Central memory CD8-positive, alpha-beta T cell (primary cell): ENCODE measurements around the gene TRIM31.

Experiments used
- ATAC-seq: fragments of 150-1000 bp; cut with Tn5 transposase; replicated peaks from 2 replicates; pipeline ENCODE4 v1.10.0; 2022; ENCODE audit warnings: mild to moderate bottlenecking, moderate FRiP score, moderate number of reproducible peaks; ENCODE audit not compliant: poor library complexity, severe bottlenecking; ENCODE audit errors: extremely low read depth
- DNase-seq, 2 donors: peaks; one replicate each; pipeline ENCODE4 v3.0.0; 2021; ENCODE audit warnings: low spot score in 2 of 2
- H3K27ac Mint-ChIP-seq: one replicate; pipeline ENCODE4 v1.8.0; 2022; ENCODE audit warnings: low read depth, mild to moderate bottlenecking, moderate library complexity, mixed read lengths
- H3K27me3 Mint-ChIP-seq: one replicate; pipeline ENCODE4 v1.8.0; 2022; ENCODE audit warnings: mixed read lengths
- H3K36me3 Mint-ChIP-seq: one replicate; pipeline ENCODE4 v1.8.0; 2022; ENCODE audit warnings: mild to moderate bottlenecking, moderate library complexity, mixed read lengths; ENCODE audit not compliant: insufficient read depth
- H3K4me1 Mint-ChIP-seq: one replicate; pipeline ENCODE4 v1.8.0; 2022; ENCODE audit warnings: mixed read lengths
- H3K4me3 Mint-ChIP-seq: one replicate; pipeline ENCODE4 v1.8.0; 2022; ENCODE audit warnings: mild to moderate bottlenecking, moderate library complexity, mixed read lengths
- H3K9me3 Mint-ChIP-seq: one replicate; pipeline ENCODE4 v1.8.0; 2022; ENCODE audit warnings: mixed read lengths

The TRIM31 gene

DNA sequence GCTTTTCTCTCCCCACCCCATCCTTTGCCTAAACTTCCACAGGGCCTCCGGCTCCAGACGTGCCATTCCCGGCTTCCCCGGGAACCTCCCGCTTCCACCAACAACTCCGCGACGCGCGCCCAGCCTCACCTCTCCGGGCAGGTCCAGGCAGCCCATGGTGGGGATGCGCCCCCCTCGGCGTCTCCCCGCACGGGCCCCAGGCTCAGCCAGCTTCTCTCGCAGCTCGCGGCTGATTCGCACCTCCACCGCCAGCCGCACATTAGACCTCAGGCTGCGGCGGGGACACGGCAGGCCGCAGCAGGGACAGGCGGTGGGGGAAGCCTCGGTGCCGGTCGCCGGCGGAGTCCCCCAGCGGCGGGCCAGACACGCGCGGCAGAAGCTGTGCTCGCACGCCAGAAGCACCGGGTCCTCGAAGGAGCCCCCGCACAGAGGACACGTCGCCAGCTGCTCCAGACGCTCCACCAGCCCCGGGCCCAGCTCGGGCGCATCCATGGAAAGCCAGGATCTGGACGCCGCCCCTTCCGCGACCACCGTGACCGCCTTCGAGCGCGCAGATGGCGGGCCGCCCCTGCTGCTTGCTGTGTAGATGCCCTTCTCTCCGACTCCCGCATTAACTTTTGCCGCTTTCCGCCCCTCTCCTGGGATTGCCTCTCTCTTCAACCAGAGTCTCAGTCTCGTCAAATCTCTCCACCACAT lies 37.6 kb downstream of the TRIM31 start, which contains the start of gene RNF39:
TSS of gene RNF39 (minus strand) at position 676 of the 696 bp plus-strand sequence. CDS start at position 492, 184 bp downstream.
- peaks cover 54% of the 10 kb centered on the region for H3K27me3 Mint-ChIP-seq
- no peak within 1 kb of the TSS for H3K27ac Mint-ChIP-seq
- H3K36me3 Mint-ChIP-seq = peaks cover 4% of the 10 kb centered on the region
- DNase-seq = no peak
- peak within 1 kb of the TSS; percentile 60 for H3K4me3 Mint-ChIP-seq
- no peaks in the 10 kb centered on the region for H3K9me3 Mint-ChIP-seq
- H3K4me1 Mint-ChIP-seq = peaks cover 47% of the 10 kb centered on the region
- ATAC-seq = peak; percentile 11

DNA sequence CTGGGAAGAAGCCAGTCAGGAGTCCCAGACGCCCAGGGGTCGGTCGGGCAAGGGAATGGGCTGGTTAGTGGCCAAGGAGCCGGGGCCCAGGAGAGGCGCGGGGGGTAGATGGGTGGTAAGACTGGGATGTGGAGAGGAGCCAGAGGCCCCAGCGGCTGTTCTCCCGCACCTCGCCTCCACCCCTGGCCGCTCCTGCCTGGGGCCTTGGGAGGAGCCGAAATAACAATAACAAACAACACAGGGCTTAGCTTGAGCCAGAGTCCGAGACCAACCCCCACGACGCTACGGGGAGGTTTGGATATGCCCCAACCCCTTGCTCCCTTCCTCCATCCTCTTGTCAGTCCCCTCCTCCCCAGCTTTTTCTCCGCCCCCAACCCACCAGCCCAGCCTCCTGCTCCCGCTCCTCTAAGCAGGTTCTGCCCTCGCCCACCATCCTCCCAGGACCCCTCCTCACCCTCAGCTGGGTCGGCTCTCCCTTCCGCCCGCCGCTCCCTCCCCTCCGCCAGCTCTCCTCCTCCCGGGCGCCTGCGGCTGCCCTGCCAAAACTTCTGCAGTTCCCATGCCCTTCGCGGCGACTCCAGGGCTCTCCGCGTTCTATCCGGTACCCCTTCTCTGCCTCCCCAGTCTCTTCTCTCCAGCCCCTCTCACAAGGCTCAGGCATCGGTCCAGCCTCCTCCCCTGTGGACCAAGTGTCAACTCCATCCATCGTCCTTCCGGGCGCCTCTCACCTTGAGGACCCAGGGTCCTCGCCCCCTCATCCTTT lies 38.4 kb downstream of the TRIM31 start:
- Mint-ChIP-seq H3K36me3 (peaks cover 9% of the 10 kb centered on the region), H3K27me3 (peaks cover 59% of the 10 kb centered on the region), H3K27ac (no peak overlapping the region), H3K4me3 (peak overlapping the region; percentile 60), H3K4me1 (peaks cover 51% of the 10 kb centered on the region), H3K9me3 (no peaks in the 10 kb centered on the region)
- no peak for ATAC-seq
- DNase-seq = no peak

DNA sequence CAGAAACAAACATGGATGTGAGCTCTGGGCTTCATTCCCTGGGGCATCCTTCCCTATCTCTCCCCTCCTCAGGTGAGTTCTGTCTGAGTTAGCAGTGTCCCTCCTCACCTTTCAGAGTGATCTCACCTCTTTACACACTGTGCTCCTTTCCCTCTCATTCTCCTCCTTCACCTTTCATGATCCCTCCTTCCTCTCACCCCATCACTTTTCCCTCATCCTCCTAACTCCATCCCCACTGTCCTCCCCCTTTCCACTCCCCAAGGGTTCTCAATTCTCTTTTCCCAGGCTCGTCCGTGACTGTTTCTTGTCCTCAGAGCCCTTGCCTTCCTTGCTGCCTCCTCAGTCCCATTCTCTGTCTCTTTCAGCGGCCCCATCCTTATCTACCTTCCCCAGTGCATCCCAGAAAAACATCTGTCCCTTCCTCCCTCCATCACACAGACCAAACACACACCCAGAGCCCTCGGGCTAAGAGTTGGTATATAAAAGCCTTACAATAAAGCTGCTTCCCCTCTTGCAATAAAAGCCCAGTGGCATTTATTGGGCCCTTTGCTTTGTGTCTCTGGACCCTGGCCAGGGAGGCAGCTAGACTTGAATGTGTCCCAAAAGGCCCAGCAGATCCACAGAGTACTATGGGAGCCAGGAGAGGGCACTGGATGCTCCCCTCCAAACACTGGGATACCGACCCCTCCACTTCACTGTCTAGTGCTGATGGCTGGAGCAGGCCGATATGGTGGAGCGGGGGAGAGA lies 39.2 kb downstream of the TRIM31 start:
- ATAC-seq (no peak), DNase-seq (no peak)
- Mint-ChIP-seq H3K36me3 (peaks cover 18% of the 10 kb centered on the region), H3K9me3 (no peaks in the 10 kb centered on the region), H3K4me3 (no peak overlapping the region), H3K27ac (no peak overlapping the region), H3K27me3 (peaks cover 59% of the 10 kb centered on the region), H3K4me1 (peaks cover 52% of the 10 kb centered on the region)

DNA sequence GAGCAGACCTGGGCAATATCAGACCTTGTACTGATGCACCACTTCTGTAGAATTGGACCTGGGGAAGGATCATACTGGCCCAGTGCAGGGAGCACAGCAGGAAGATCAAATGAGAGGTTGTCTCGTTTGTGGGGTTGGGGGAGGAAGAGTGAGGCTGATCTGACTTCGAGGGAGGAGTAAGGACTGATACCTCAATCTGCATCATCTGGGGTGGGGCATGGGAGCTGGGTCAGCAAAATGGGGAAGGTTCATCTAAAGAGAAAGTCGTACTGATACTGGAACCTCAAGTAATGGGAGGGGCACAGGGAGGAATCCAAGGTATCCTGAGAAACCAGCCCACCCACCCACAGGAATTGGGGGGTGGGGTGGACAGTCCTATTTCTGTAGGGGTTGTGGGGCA lies 41.0 kb downstream of the TRIM31 start:
- ATAC-seq (no peak), DNase-seq (no peak)
- no peak overlapping the region for H3K4me3 Mint-ChIP-seq
- peaks cover 55% of the 10 kb centered on the region for H3K4me1 Mint-ChIP-seq
- H3K36me3 Mint-ChIP-seq = peaks cover 24% of the 10 kb centered on the region
- H3K27ac Mint-ChIP-seq = peak overlapping the region; percentile 10
- peaks cover 59% of the 10 kb centered on the region for H3K27me3 Mint-ChIP-seq
- no peaks in the 10 kb centered on the region for H3K9me3 Mint-ChIP-seq

DNA sequence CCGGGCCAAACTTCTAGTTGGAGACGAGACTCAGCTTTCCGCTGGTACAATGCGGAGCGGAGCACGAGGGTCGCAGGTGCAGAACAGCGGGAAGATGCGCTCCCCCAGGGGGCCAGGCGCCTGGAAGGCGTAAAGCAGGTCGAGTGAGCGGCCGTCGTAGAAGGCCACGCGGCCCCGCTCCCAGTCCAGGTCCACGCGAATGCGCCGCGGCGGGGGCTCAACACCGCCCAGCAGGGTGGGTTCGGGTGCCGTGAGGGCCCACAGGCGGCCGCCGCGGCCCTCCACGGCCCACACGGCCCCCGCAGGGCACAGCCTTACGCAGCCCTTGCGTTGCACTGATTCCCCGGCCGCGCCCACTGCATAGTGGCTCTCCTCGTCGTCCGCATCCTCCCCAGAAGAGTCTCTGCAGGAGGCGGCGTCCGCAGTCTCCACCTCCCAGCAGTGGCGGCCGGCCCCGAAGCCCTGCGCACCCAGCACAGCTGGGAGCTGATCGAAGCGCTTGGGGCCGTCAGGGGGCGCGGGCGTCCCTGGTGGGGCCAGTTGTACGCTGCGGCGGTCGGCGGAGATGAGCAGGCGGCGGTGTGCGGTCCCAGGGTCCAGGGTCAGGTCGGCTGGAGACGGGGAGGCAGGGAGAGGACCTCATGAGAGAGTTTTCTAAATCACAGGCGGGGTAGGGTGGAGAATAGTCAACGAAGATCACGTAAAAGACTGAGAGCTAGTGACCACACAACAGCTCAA lies 41.6 kb downstream of the TRIM31 start:
- peaks cover 58% of the 10 kb centered on the region for H3K27me3 Mint-ChIP-seq
- peaks cover 28% of the 10 kb centered on the region for H3K36me3 Mint-ChIP-seq
- ATAC-seq = no peak
- peaks cover 55% of the 10 kb centered on the region for H3K4me1 Mint-ChIP-seq
- H3K27ac Mint-ChIP-seq = no peak overlapping the region
- no peaks in the 10 kb centered on the region for H3K9me3 Mint-ChIP-seq
- no peak for DNase-seq
- peak overlapping the region; percentile 40 for H3K4me3 Mint-ChIP-seq

DNA sequence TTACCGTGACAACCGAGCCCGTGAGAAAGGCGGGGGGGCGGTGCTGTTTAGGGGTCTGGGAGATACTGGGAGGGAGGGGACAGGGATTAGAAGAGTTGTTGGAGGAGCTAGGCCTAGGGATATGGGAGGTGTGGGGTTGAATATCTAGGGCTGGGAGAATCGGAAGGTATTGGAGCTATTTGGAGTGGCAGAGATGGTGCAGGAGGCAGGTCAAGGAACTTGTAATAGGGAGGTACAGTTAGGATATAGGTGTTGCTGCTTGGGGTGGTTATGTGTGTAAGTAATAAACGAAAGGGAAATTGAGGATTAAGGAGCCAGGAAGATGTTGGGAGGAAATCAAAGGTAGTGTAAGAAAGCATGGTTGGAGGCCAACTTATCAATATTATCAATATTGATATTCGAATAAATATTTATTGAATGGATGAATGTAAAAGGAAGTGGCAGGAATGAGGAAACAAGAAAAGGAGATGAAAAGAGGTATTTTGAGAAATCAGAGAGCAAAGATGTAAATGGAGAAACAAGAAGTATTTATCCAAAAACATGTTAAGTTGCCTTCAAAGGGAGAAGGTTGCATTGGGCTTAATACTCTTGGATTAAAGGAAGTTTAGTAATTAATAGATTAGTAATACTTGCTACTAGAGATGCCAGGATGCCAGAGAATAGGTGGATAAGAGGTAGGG lies 45.3 kb downstream of the TRIM31 start:
- H3K27me3 Mint-ChIP-seq = peaks cover 25% of the 10 kb centered on the region
- peak overlapping the region; percentile 97 for H3K27ac Mint-ChIP-seq
- DNase-seq (no peak), ATAC-seq (no peak)
- H3K4me3 Mint-ChIP-seq = peak overlapping the region; percentile 89
- H3K9me3 Mint-ChIP-seq = no peaks in the 10 kb centered on the region
- peaks cover 37% of the 10 kb centered on the region for H3K36me3 Mint-ChIP-seq
- H3K4me1 Mint-ChIP-seq = peaks cover 52% of the 10 kb centered on the region

DNA sequence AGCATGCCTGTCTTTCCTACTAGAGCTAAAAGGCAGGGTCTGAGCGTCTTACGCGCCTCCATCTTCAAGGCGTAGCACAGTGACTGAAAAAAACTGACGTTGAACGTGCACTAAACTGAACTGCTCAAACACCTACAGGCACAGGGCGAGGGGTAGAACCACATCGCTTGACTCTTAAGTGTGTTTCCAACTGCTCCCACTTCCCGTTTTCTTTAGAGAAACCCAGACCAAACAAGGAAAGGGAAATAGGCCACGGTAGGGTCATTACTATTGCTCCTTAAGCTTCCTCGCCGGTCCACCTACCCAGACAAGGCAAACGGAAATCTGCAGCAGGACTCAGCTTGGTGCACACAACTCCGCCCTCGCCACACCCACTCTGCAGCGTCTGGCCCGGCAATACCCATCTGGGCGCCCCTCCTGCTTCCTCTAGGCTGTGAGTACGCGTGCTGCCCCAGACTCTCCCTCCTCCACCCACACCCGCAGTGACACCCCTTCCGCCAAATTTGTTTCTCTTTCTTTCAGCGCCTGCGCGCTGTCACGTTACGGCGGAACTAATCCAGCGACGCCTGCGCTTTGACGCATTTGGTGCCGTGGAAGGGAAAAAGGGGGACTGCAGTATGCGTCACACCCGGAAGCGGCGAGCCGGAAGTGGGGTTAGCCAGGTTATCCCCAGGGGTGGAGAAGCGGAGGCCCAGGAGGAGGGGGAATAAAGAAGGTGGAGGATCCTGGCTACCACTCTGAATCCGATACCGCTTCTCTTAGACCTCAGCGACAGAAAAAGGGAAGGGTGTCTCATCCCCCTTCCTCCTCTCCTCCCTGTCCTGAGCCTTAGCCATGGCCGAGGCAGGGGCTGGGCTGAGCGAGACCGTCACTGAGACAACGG lies 46.1 kb downstream of the TRIM31 start, which contains the start of gene PPP1R11:
TSS of gene PPP1R11 (plus strand) at position 622 of the 883 bp plus-strand sequence. CDS start at position 835, 213 bp downstream.
- no peaks in the 10 kb centered on the region for H3K9me3 Mint-ChIP-seq
- DNase-seq (peak; percentile 97 to 99), ATAC-seq (peak; percentile 99)
- H3K4me3 Mint-ChIP-seq = peak within 1 kb of the TSS; percentile 89
- H3K27me3 Mint-ChIP-seq = peaks cover 18% of the 10 kb centered on the region
- H3K27ac Mint-ChIP-seq = peak within 1 kb of the TSS; percentile 97
- H3K36me3 Mint-ChIP-seq = peaks cover 40% of the 10 kb centered on the region
- H3K4me1 Mint-ChIP-seq = peaks cover 50% of the 10 kb centered on the region

DNA sequence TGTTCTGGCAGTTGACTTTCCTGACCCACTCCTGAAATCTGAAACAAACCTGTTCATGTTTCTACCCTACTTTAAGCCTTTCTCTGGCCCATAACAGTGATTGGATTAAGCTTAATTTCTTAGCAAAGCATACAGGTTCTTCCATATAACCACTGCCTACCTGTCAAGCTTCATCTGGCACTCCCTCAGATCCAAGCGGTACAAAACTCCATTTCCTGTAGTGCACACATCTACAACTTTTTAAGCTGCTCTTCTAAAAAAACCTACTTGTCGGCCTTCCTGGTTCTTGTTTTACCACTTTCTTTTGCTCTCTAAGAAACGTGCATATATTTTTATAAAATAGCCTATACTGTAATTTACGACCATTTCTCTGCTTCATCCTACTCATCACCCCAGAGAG lies 46.8 kb downstream of the TRIM31 start:
- Mint-ChIP-seq H3K27ac (peak overlapping the region; percentile 97), H3K4me1 (peaks cover 53% of the 10 kb centered on the region)

DNA sequence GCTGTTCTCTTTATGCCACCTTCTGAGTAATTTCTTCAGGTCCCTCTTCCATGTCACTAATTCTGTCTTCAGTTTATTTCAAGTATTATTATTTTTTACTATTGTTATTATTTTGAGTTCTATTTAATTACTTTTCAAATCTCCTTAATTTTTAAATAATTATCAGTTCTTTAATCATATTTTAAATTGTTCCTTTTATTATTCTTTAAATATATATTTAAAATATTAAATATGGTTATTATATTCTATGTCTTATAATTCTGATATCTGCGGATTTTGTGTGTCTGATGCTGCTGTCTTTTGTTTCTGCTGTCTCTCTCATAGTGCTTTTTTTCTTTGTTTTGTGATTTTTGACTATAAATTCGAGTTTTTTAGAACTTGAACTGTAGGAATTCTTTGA lies 49.6 kb downstream of the TRIM31 start:
- peaks cover 43% of the 10 kb centered on the region for H3K4me1 Mint-ChIP-seq
- peak overlapping the region; percentile 65 for H3K27ac Mint-ChIP-seq
- DNase-seq (no peak), ATAC-seq (no peak)
- no peaks in the 10 kb centered on the region for H3K9me3 Mint-ChIP-seq
- no peaks in the 10 kb centered on the region for H3K27me3 Mint-ChIP-seq
- H3K36me3 Mint-ChIP-seq = peaks cover 38% of the 10 kb centered on the region
- H3K4me3 Mint-ChIP-seq = peak overlapping the region; percentile 30

More for the DNA sequence above, 46.8 kb downstream of the TRIM31 start:
- peaks cover 48% of the 10 kb centered on the region for H3K36me3 Mint-ChIP-seq
- H3K9me3 Mint-ChIP-seq = no peaks in the 10 kb centered on the region
- ATAC-seq = no peak
- peak overlapping the region; percentile 89 for H3K4me3 Mint-ChIP-seq
- peaks cover 13% of the 10 kb centered on the region for H3K27me3 Mint-ChIP-seq
- no peak for DNase-seq

DNA sequence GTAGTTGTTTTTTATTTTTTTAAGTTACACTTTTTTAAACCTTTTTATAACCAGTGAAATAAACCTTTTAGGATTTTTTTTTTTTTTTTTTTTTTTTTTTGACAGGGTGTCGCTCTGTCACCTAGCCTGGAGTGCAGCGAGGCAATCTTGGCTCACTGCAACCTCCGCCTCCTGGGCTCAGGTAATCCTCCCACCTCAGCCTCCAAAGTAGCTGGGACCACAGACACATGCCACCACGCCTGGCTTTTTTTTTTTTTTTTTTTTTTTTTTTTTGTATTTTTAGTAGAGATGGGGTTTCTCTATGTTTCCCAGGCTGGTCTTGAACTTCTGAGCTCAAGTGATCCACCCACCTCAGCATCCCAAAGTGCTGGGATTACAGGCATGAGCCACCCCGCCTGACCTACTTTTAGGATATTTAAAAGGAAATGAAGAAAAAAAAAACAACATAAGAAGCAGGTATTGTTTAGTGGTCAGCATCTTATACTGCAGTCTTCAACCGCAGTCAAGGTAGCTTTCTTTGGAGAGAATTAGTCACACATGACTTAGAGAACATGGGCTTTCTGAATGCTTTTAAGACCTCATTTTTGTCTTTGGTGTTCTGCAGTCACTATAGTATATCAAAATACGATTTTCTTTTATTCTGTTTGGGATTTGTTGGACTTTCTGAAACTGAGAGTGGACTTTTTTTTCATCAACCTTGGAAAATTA lies 50.3 kb downstream of the TRIM31 start:
- H3K4me1 Mint-ChIP-seq = peaks cover 36% of the 10 kb centered on the region
- H3K4me3 Mint-ChIP-seq = peak overlapping the region; percentile 89
- H3K36me3 Mint-ChIP-seq = peaks cover 41% of the 10 kb centered on the region
- ATAC-seq = no peak
- no peaks in the 10 kb centered on the region for H3K27me3 Mint-ChIP-seq
- no peaks in the 10 kb centered on the region for H3K9me3 Mint-ChIP-seq
- DNase-seq = no peak
- H3K27ac Mint-ChIP-seq = peak overlapping the region; percentile 99
